Natural killer cell treated with Interleukin-12 subunit alpha and Interleukin-12 subunit beta and Interleukin-15 and Interleukin-18, amount 100 ng/mL, for 72 hours (primary cell): ENCODE data around the gene VPS11. TPM values are rescaled to one million over a fixed set of nuclear protein-coding genes. Genes with fewer than 3 reads are reported as not detected.
"Not testable (repeated sequence)": the region's sequence is repeated elsewhere in the genome, so short reads cannot be mapped to it uniquely, and the experiment has no call there.

Source experiments
- ATAC-seq, 2 donors: fragments of 150-1000 bp; cut with Tn5 transposase in 1 of 2; sonication (Bioruptor Pico), chemical (Tn5 transposase) in 1 of 2; 2 replicates each; pipeline ENCODE4 v1.10.0; 2021
- DNase-seq: peaks from one replicate; pipeline ENCODE4 v3.0.0; 2022; ENCODE audit warnings: low spot score
- H3K27ac Mint-ChIP-seq, 2 donors: 1 replicate in 1 of 2; 2 replicates in 1 of 2; pipeline ENCODE4 v1.8.0; 2022; ENCODE audit warnings: mixed read lengths in 2 of 2, mild to moderate bottlenecking in 1 of 2, moderate library complexity in 1 of 2
- H3K27me3 Mint-ChIP-seq, 2 donors: 1 replicate in 1 of 2; 2 replicates in 1 of 2; pipeline ENCODE4 v1.8.0; 2022; ENCODE audit warnings: mixed read lengths in 2 of 2
- H3K36me3 Mint-ChIP-seq: one replicate; pipeline ENCODE4 v1.8.0; 2022; ENCODE audit warnings: mixed read lengths
- H3K4me1 Mint-ChIP-seq, 2 donors: 1 replicate in 1 of 2; 2 replicates in 1 of 2; pipeline ENCODE4 v1.8.0; 2022; ENCODE audit warnings: low read depth in 2 of 2, mixed read lengths in 2 of 2, mild to moderate bottlenecking in 1 of 2
- H3K4me3 Mint-ChIP-seq: one replicate; pipeline ENCODE4 v1.8.0; 2022; ENCODE audit warnings: mixed read lengths
- H3K9me3 Mint-ChIP-seq: 2 replicates; pipeline ENCODE4 v1.8.0; 2022; ENCODE audit warnings: mixed read lengths
- total RNA-seq, 2 donors: library from RNA; stranded (reverse); gene quantifications; one replicate each; pipeline ENCODE4 v1.2.3, GENCODE V29; 2022

Gene VPS11
- total RNA-seq, 2 donors from 2014 or later: 34.7 to 42.0 TPM

- peaks cover 17% of the 10 kb centered on the region for H3K36me3 Mint-ChIP-seq
- peaks cover 14 to 20% of the 10 kb centered on the region in 2 donors for H3K4me1 Mint-ChIP-seq
- H3K9me3 Mint-ChIP-seq: no peaks in the 10 kb centered on the region
- no peak overlapping the region for H3K27ac Mint-ChIP-seq
- DNase-seq (no peak), ATAC-seq (no peak)
- no peaks in the 10 kb centered on the region for H3K27me3 Mint-ChIP-seq
- no peak overlapping the region for H3K4me3 Mint-ChIP-seq
These were observed 21.1 kb upstream of the VPS11 start for GRCh38 chr11:119046489-119046888.

- H3K4me1 Mint-ChIP-seq: peaks cover 14 to 20% of the 10 kb centered on the region in 2 donors
These were observed 20.4 kb upstream of the VPS11 start for GRCh38 chr11:119047205-119047604.

GRCh38 chr11:119048644-119049043 lies 19.0 kb upstream of the VPS11 start:
- DNase-seq: no peak
- Mint-ChIP-seq H3K4me1 (peaks cover 23 to 31% of the 10 kb centered on the region in 2 donors), H3K9me3 (no peaks in the 10 kb centered on the region), H3K36me3 (peaks cover 27% of the 10 kb centered on the region), H3K27ac (peak overlapping the region in 1 of 2 donors; percentile 29), H3K4me3 (no peak overlapping the region), H3K27me3 (no peaks in the 10 kb centered on the region)
- no peak for ATAC-seq

More at GRCh38 chr11:119047205-119047604, 20.4 kb upstream of the VPS11 start:
- H3K27ac Mint-ChIP-seq: no peak overlapping the region
- no peaks in the 10 kb centered on the region for H3K27me3 Mint-ChIP-seq
- no peak overlapping the region for H3K4me3 Mint-ChIP-seq
- no peaks in the 10 kb centered on the region for H3K9me3 Mint-ChIP-seq
- peaks cover 17% of the 10 kb centered on the region for H3K36me3 Mint-ChIP-seq
- ATAC-seq (no peak), DNase-seq (no peak)

GRCh38 chr11:119049081-119049480 lies 18.5 kb upstream of the VPS11 start:
- H3K4me1 Mint-ChIP-seq: peaks cover 25 to 35% of the 10 kb centered on the region in 2 donors
- H3K27me3 Mint-ChIP-seq: no peaks in the 10 kb centered on the region
- no peak overlapping the region for H3K4me3 Mint-ChIP-seq
- peak overlapping the region in 1 of 2 donors; percentile 29 for H3K27ac Mint-ChIP-seq
- ATAC-seq: no peak
- DNase-seq: peak; percentile 6
- peaks cover 31% of the 10 kb centered on the region for H3K36me3 Mint-ChIP-seq
- no peaks in the 10 kb centered on the region for H3K9me3 Mint-ChIP-seq

GRCh38 chr11:119051440-119052162 lies 16.0 kb upstream of the VPS11 start:
- peak in 1 of 2 donors; percentile 20 for ATAC-seq
- DNase-seq: no peak
- peaks cover 40 to 52% of the 10 kb centered on the region in 2 donors for H3K4me1 Mint-ChIP-seq
- no peaks in the 10 kb centered on the region for H3K9me3 Mint-ChIP-seq
- peaks cover 39% of the 10 kb centered on the region for H3K36me3 Mint-ChIP-seq
- H3K27ac Mint-ChIP-seq: peak overlapping the region in 1 of 2 donors; percentile 51
- H3K27me3 Mint-ChIP-seq: no peaks in the 10 kb centered on the region
- H3K4me3 Mint-ChIP-seq: no peak overlapping the region

GRCh38 chr11:119052163-119052814 lies 15.3 kb upstream of the VPS11 start:
- peaks cover 36% of the 10 kb centered on the region for H3K36me3 Mint-ChIP-seq
- ATAC-seq (no peak), DNase-seq (no peak)
- no peaks in the 10 kb centered on the region for H3K27me3 Mint-ChIP-seq
- H3K4me1 Mint-ChIP-seq: peaks cover 39 to 52% of the 10 kb centered on the region in 2 donors
- peak overlapping the region in 1 of 2 donors; percentile 51 for H3K27ac Mint-ChIP-seq
- no peaks in the 10 kb centered on the region for H3K9me3 Mint-ChIP-seq
- no peak overlapping the region for H3K4me3 Mint-ChIP-seq

GRCh38 chr11:119054418-119054817 lies 13.2 kb upstream of the VPS11 start:
- H3K9me3 Mint-ChIP-seq: no peaks in the 10 kb centered on the region
- H3K4me3 Mint-ChIP-seq: peak overlapping the region; percentile 55
- H3K27me3 Mint-ChIP-seq: no peaks in the 10 kb centered on the region
- ATAC-seq: no peak
- no peak for DNase-seq
- H3K4me1 Mint-ChIP-seq: peaks cover 40 to 56% of the 10 kb centered on the region in 2 donors
- peak overlapping the region; percentile 38 to 43 for H3K27ac Mint-ChIP-seq
- H3K36me3 Mint-ChIP-seq: peaks cover 27% of the 10 kb centered on the region

GRCh38 chr11:119055901-119056300 lies 11.7 kb upstream of the VPS11 start:
- Mint-ChIP-seq H3K27ac (peak overlapping the region; percentile 88 to 95), H3K27me3 (no peaks in the 10 kb centered on the region), H3K4me1 (peaks cover 35 to 51% of the 10 kb centered on the region in 2 donors), H3K36me3 (peaks cover 22% of the 10 kb centered on the region), H3K9me3 (no peaks in the 10 kb centered on the region), H3K4me3 (peak overlapping the region; percentile 95)
- DNase-seq (no peak), ATAC-seq (no peak)

- H3K4me1 Mint-ChIP-seq: peaks cover 35 to 46% of the 10 kb centered on the region in 2 donors
- no peak for ATAC-seq
- H3K27me3 Mint-ChIP-seq: no peaks in the 10 kb centered on the region
- no peaks in the 10 kb centered on the region for H3K9me3 Mint-ChIP-seq
- H3K27ac Mint-ChIP-seq: peak overlapping the region; percentile 88 to 95
- peak overlapping the region; percentile 95 for H3K4me3 Mint-ChIP-seq
- no peak for DNase-seq
- peaks cover 22% of the 10 kb centered on the region for H3K36me3 Mint-ChIP-seq
These were observed 11.1 kb upstream of the VPS11 start for GRCh38 chr11:119056421-119056999.

GRCh38 chr11:119057000-119057769 lies 10.4 kb upstream of the VPS11 start, which contains the start of gene HYOU1:
TSS of gene HYOU1 (minus strand) at chr11:119057205. CDS start at chr11:119056160, 1,045 bp downstream.
- no peaks in the 10 kb centered on the region for H3K9me3 Mint-ChIP-seq
- DNase-seq (peak; percentile 100), ATAC-seq (peak; percentile 97 to 98)
- H3K36me3 Mint-ChIP-seq: peaks cover 22% of the 10 kb centered on the region
- H3K27ac Mint-ChIP-seq: peak within 1 kb of the TSS; percentile 88 to 95
- peak within 1 kb of the TSS; percentile 95 for H3K4me3 Mint-ChIP-seq
- no peaks in the 10 kb centered on the region for H3K27me3 Mint-ChIP-seq
- H3K4me1 Mint-ChIP-seq: peaks cover 35 to 41% of the 10 kb centered on the region in 2 donors

GRCh38 chr11:119059128-119059527 lies 8.5 kb upstream of the VPS11 start:
- H3K4me1 Mint-ChIP-seq: peaks cover 24 to 30% of the 10 kb centered on the region in 2 donors
- not testable (repeated sequence) for H3K36me3 Mint-ChIP-seq, H3K27me3 Mint-ChIP-seq, H3K4me3 Mint-ChIP-seq, DNase-seq, ATAC-seq, H3K9me3 Mint-ChIP-seq
- peak overlapping the region in 1 of 2 donors; percentile 95 for H3K27ac Mint-ChIP-seq

- Mint-ChIP-seq H3K27me3 (no peaks in the 10 kb centered on the region), H3K27ac (no peak overlapping the region), H3K36me3 (no peaks in the 10 kb centered on the region), H3K9me3 (no peaks in the 10 kb centered on the region), H3K4me3 (no peak overlapping the region), H3K4me1 (peaks cover 17 to 30% of the 10 kb centered on the region in 2 donors)
- DNase-seq (no peak), ATAC-seq (no peak)
These were observed 6.4 kb upstream of the VPS11 start for GRCh38 chr11:119061256-119061655.

GRCh38 chr11:119062779-119063178 lies 4.8 kb upstream of the VPS11 start:
- no peaks in the 10 kb centered on the region for H3K27me3 Mint-ChIP-seq
- no peak overlapping the region for H3K27ac Mint-ChIP-seq
- no peaks in the 10 kb centered on the region for H3K9me3 Mint-ChIP-seq
- H3K4me1 Mint-ChIP-seq: peaks cover 23 to 35% of the 10 kb centered on the region in 2 donors
- no peaks in the 10 kb centered on the region for H3K36me3 Mint-ChIP-seq
- H3K4me3 Mint-ChIP-seq: no peak overlapping the region
- no peak for DNase-seq
- ATAC-seq: no peak
